ENCODE results near the gene GRIN2A.

The GRIN2A gene

DNA sequence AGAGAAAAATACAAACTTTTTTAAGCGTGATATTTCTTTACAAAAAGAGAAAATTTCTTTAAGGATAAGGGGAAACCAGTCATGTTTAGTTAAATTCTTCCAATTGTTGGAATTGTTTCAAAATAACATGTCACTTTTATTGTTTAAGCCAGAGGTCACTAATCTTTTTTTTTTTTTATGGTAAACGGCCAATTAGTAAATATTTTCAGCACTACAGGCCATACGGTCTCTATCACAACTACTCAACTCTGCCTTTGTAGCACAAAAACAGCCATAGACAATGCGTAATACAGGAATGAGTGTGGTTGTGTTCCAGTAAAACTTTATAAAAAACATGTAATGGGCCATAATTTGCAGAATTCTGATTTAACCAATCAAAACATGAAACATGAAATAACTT is 401.4 kb downstream of the GRIN2A start:
- CTCF ChIA-PET = no interaction called here
- DNase-seq (ENCODE audit: extremely low spot score) = no peak
- TF ChIP-seq, protein P1, sequence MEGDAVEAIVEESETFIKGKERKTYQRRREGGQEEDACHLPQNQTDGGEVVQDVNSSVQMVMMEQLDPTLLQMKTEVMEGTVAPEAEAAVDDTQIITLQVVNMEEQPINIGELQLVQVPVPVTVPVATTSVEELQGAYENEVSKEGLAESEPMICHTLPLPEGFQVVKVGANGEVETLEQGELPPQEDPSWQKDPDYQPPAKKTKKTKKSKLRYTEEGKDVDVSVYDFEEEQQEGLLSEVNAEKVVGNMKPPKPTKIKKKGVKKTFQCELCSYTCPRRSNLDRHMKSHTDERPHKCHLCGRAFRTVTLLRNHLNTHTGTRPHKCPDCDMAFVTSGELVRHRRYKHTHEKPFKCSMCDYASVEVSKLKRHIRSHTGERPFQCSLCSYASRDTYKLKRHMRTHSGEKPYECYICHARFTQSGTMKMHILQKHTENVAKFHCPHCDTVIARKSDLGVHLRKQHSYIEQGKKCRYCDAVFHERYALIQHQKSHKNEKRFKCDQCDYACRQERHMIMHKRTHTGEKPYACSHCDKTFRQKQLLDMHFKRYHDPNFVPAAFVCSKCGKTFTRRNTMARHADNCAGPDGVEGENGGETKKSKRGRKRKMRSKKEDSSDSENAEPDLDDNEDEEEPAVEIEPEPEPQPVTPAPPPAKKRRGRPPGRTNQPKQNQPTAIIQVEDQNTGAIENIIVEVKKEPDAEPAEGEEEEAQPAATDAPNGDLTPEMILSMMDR (IDR thresholded peaks at IDR 0.05; ENCODE audit: control extremely low read depth, extremely low read depth, low read depth, missing control alignments) = no peak
- POLR2A ChIA-PET = no interaction called here

DNA sequence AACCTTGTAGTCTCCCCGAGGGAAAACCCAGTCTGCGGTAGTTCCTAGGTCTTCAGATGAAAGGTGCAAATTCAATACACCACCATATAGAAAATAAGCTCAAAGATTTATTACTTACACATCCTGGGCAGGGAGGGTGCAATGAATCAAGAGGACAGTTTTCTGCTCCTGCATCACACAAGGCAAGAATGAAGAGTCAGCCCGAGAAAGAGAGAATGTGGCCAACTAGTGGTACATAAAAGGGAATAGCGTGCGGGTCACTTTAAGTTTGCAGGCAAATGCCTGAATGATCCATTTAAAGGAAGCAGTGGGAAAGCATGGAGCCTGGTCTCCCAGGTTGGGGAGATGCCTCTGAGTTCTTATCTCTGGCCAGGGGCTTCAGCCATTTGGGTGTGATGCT is 403.4 kb downstream of the GRIN2A start:
- DNase-seq (ENCODE audit: extremely low spot score) = no peak
- ChIA-PET POLR2A (no interaction called here), CTCF (interaction anchor here (1.3 kb wide), 1 partner anchor 36 kb away, joined by 3 read pairs; no protein-coding TSS in a partner anchor)
- TF ChIP-seq, protein P1 (IDR thresholded peaks at IDR 0.05; ENCODE audit: control extremely low read depth, extremely low read depth, low read depth, missing control alignments) = no peak

DNA sequence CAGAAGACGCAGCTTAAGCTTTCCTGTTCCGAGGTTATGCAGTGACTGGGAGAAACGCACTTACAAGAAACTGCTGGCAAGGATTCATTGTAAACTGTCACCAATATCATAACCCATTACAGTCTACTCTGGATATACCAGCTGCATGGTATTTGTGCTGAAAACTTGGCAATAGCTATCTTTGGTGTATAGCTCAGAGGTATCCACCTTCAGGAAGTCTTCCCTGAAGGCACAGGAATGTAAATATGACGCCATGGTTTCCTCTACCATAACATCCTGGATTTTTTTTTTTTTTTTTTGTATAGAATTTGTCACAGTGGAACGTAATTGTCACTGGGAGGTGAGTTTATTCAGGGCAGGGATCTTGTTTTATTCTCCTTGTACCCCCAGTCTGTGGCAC is 406.2 kb downstream of the GRIN2A start:
- CTCF ChIA-PET = no interaction called here
- no peak for DNase-seq (ENCODE audit: extremely low spot score)
- POLR2A ChIA-PET = no interaction called here
- TF ChIP-seq, protein P1 (IDR thresholded peaks at IDR 0.05; ENCODE audit: control extremely low read depth, extremely low read depth, low read depth, missing control alignments) = no peak

DNA sequence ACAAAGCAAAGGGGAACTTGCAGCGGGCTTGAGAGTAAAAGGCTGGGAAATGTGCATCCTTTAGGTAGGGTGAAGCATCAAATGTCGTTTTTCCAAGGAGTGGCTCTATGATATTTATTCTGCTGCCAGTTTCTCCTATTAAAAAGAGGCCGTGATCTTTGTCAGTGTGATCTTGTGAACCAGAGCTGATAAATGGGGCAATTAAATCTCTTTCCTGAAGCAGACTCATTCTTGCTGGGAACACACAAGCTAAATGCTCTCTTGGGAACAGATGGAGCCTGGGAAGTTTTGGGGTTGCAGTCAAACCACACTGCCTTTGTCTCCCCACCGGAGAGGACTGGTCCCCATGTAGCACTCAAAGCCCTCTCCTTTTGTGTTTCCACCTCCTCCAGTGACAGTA is 408.9 kb downstream of the GRIN2A start:
- CTCF ChIA-PET = no interaction called here
- POLR2A ChIA-PET = no interaction called here
- DNase-seq (ENCODE audit: extremely low spot score) = no peak
- TF ChIP-seq, protein P1 (IDR thresholded peaks at IDR 0.05; ENCODE audit: control extremely low read depth, extremely low read depth, low read depth, missing control alignments) = no peak

DNA sequence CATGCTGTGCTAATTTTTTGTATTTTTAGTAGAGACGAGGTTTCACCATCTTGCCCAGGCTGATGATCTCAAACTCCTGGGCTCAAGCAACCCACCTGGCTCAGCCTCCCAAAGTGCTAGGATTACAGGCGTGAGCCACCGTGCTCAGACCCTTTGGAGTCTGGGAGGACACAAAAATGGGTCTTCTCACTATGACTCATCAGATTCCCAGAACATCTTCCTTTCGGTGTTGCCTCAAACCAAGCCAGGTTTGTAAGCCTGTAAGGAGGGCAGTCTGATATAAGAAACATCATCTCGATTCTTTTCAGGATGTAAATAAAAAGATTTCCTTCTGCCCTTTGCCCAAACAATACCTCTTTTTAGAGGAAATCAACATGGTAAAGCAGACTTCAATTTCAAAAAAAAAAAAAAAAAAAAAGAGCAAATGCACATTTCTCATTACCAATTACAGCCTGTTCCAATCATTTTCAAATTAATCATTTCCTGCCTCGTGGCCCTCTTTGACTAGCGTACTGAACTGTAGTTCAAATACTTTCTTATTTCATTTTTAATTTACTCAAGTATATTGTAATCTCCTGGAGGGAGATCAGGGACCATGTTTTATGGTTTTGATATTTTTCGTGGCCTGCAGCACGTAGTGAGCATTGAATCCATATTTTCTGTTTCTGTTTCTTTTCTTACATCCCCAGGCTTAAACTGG is 409.6 kb downstream of the GRIN2A start:
- ChIA-PET CTCF (no interaction called here), POLR2A (no interaction called here)
- no peak for DNase-seq (ENCODE audit: extremely low spot score)
- TF ChIP-seq, protein P1 (IDR thresholded peaks at IDR 0.05; ENCODE audit: control extremely low read depth, extremely low read depth, low read depth, missing control alignments) = no peak

DNA sequence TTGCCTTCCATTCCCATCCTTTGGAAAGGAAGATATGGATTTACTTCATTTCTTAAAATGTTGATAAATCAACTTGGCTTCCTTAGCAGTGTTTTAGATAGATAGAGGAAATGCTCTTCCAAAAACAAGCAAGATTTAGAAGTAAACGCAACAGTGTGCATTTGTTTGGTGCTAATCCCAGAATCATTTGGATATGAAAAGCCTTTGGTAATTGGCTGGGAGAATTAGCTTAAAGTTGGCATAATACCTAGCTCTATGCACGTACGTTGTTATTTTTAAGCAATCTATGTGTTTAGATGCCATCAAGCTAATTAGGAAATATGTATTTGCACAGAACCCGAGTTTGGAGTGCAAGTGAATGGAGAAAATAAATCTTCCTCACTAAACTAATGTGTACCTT is 415.3 kb downstream of the GRIN2A start:
- TF ChIP-seq, protein P1 (IDR thresholded peaks at IDR 0.05; ENCODE audit: control extremely low read depth, extremely low read depth, low read depth, missing control alignments) = no peak
- CTCF ChIA-PET = no interaction called here
- POLR2A ChIA-PET = no interaction called here
- no peak for DNase-seq (ENCODE audit: extremely low spot score)
